H1 (cell line): ENCODE data around the gene ZNRF3. TPM values are rescaled to one million over a fixed set of nuclear protein-coding genes. Genes with fewer than 3 reads are reported as not detected.

Experiments used
- CHD2 ChIP-seq: IDR thresholded peaks from 2 replicates; pipeline ENCODE4 v1.6.1; 2012; ENCODE audit warnings: low read length, improper control_type of control experiment
- CHD7 ChIP-seq: fragments of 300-600 bp; sonication (generic); IDR thresholded peaks from 2 replicates; pipeline ENCODE4 v1.7.1; 2012; ENCODE audit warnings: low read length, moderate library complexity, mild to moderate bottlenecking, inconsistent platforms; ENCODE audit not compliant: insufficient replicate concordance
- CTBP2 ChIP-seq: IDR thresholded peaks from 2 replicates; pipeline ENCODE4 v1.7.0; 2011; ENCODE audit warnings: borderline replicate concordance, mild to moderate bottlenecking, moderate library complexity, mixed read lengths, low read length; ENCODE audit not compliant: insufficient read depth, insufficient read length
- GTF2F1 ChIP-seq: IDR thresholded peaks from 2 replicates; pipeline ENCODE4 v1.6.1; 2012; ENCODE audit warnings: low read depth, low read length, improper control_type of control experiment, borderline replicate concordance
- polyA plus RNA-seq, 7 experiments: library from polyadenylated mRNA; depleted of rRNA in 3 of 7; stranded (reverse) in 5 of 7; unstranded in 2 of 7; fragments of >200 nt in 5 of 7; fragments of 200-250 nt in 2 of 7; gene quantifications; 1 replicate in 5 of 7; 2 replicates in 1 of 7; 4 replicates in 1 of 7; pipeline versions ENCODE4 v1.2.1 to v1.2.3, GENCODE V29; 2011 to 2013; ENCODE audit warnings: missing spikeins in 2 of 7, mixed read lengths in 2 of 7
- total RNA-seq: library from RNA; stranded (reverse); fragmentation: NEBNext Ultra II Directional; extraction: Animal tissue kit (Norgen Biotek cat#: 25700); gene quantifications from 2 replicates; pipeline ENCODE4 v1.2.1, GENCODE V29; 2021

The ZNRF3 gene
- total and polyA plus RNA-seq, 2 of the 8 experiments (the other 6 are each of a cell fraction or from before 2014, with no cell fraction given), result 14.1 to 21.7 TPM

- no peak for TF ChIP-seq CHD7
- no peak for TF ChIP-seq GTF2F1
- no peak for TF ChIP-seq CTBP2
- TF ChIP-seq CHD2, result no peak
These were observed 56.6 kb downstream of the ZNRF3 start (continued) for GRCh38 chr22:28939932-28940331.
